ENCODE results near the gene KLC1.

DNA sequence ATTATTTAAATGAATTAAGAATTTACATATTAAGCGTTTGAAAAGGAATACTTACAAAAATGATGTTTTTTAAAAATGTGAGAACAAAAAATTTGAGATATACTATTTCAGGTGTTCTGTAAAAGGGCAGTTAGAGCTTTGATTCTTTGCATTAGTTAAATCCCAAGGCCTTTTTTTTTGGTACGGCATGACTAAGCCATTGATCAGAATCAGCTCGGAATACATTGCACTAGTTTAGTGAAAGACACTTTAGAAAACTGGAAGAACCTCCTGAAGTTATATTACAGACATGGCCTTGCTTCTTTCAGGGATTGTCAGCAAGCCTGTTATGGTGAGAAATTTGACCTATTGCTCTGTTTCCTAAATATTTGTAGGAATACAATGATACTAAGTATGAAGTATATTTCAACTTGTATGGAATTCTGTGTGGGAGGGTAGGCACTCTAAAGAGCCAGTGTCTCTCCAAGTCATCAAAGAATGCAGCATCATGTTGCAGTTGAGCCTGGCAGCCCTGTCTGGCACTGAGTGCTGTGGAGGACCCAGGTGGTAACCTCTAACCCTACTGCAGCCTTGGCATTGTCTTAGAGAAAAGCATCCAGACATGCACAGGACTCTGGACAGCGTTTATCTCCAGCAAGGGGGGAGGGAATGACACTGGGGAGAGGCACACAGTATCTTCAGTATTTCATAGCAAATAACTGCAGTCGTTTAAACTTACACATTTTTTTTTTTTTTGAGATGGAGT lies 1.5 kb downstream of the KLC1 start:
- TF ChIP-seq, protein P1, sequence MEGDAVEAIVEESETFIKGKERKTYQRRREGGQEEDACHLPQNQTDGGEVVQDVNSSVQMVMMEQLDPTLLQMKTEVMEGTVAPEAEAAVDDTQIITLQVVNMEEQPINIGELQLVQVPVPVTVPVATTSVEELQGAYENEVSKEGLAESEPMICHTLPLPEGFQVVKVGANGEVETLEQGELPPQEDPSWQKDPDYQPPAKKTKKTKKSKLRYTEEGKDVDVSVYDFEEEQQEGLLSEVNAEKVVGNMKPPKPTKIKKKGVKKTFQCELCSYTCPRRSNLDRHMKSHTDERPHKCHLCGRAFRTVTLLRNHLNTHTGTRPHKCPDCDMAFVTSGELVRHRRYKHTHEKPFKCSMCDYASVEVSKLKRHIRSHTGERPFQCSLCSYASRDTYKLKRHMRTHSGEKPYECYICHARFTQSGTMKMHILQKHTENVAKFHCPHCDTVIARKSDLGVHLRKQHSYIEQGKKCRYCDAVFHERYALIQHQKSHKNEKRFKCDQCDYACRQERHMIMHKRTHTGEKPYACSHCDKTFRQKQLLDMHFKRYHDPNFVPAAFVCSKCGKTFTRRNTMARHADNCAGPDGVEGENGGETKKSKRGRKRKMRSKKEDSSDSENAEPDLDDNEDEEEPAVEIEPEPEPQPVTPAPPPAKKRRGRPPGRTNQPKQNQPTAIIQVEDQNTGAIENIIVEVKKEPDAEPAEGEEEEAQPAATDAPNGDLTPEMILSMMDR (conservative IDR thresholded peaks at IDR 0.05; ENCODE audit: low read depth, low read length): no peak
- no peak for TF ChIP-seq EZH2 (IDR thresholded peaks at IDR 0.05; ENCODE audit: borderline replicate concordance, low read depth, low read length, poor library complexity, severe bottlenecking)
